Subcutaneous abdominal adipose tissue (tissue), 5 donors: ENCODE measurements around the gene PPARA.
"Not testable (repeated sequence)": the region's sequence is repeated elsewhere in the genome, so short reads cannot be mapped to it uniquely, and the experiment has no call there.

Experiments
- H3K27ac ChIP-seq: one replicate; pipeline ENCODE4 v1.7.0; 2013; ENCODE audit warnings: low read depth, mild to moderate bottlenecking, inconsistent platforms, low read length, moderate library complexity
- H3K27me3 ChIP-seq, 5 donors: one replicate each; pipeline ENCODE4 v1.7.0; 2013; ENCODE audit warnings: low read length in 5 of 5, inconsistent platforms in 1 of 5; ENCODE audit not compliant: control insufficient read depth in 5 of 5, insufficient read depth in 4 of 5
- H3K36me3 ChIP-seq, 5 donors: one replicate each; pipeline ENCODE4 v1.7.0; 2013; ENCODE audit warnings: low read length in 5 of 5; ENCODE audit not compliant: control insufficient read depth in 5 of 5, insufficient read depth in 5 of 5
- H3K4me1 ChIP-seq, 5 donors: one replicate each; pipeline ENCODE4 v1.7.0; 2013; ENCODE audit warnings: low read length in 5 of 5, mild to moderate bottlenecking in 3 of 5, moderate library complexity in 1 of 5; ENCODE audit not compliant: control insufficient read depth in 5 of 5, insufficient read depth in 5 of 5
- H3K4me3 ChIP-seq, 5 donors: one replicate each; pipeline ENCODE4 v1.7.0; 2013; ENCODE audit warnings: low read length in 5 of 5, low read depth in 1 of 5
- H3K9ac ChIP-seq, 5 donors: one replicate each; pipeline ENCODE4 v1.7.0; 2013; ENCODE audit warnings: low read length in 5 of 5, mild to moderate bottlenecking in 4 of 5, moderate library complexity in 3 of 5
- H3K9me3 ChIP-seq, 5 donors: one replicate each; pipeline ENCODE4 v1.7.0; 2013; ENCODE audit warnings: low read length in 5 of 5; ENCODE audit not compliant: control insufficient read depth in 5 of 5
- donor health status: healthy.
- donor health status: healthy.
- donor health status: healthy.
- donor health status: healthy.
- donor health status: healthy.

The PPARA gene

GRCh38 chr22:46183733-46184132 lies 33.4 kb downstream of the PPARA start:
- H3K27ac ChIP-seq = no peak overlapping the region
- no peak overlapping the region for H3K4me3 ChIP-seq
- no peaks in the 10 kb centered on the region for H3K27me3 ChIP-seq
- no peaks in the 10 kb centered on the region for H3K4me1 ChIP-seq
- H3K9ac ChIP-seq = no peak overlapping the region
- peaks cover 15 to 57% (median 32%) of the 10 kb centered on the region in 5 donors for H3K36me3 ChIP-seq
- peaks cover 9 to 20% (median 15%) of the 10 kb centered on the region in 5 donors for H3K9me3 ChIP-seq

GRCh38 chr22:46185283-46185682 lies 35.0 kb downstream of the PPARA start:
- Histone ChIP-seq H3K36me3 (peaks cover 11 to 55% (median 35%) of the 10 kb centered on the region in 5 donors), H3K9me3 (peaks cover 6 to 14% (median 13%) of the 10 kb centered on the region in 5 donors)

GRCh38 chr22:46187862-46188261 lies 37.5 kb downstream of the PPARA start:
- Histone ChIP-seq H3K27me3 (no peaks in the 10 kb centered on the region), H3K9ac (no peak overlapping the region), H3K9me3 (no peaks in the 10 kb centered on the region), H3K36me3 (peaks cover 5 to 36% (median 27%) of the 10 kb centered on the region in 5 donors), H3K4me3 (no peak overlapping the region), H3K27ac (no peak overlapping the region), H3K4me1 (peaks cover 0 to 3% (median 0%) of the 10 kb centered on the region in 5 donors)

More at GRCh38 chr22:46185283-46185682, 35.0 kb downstream of the PPARA start:
- H3K4me3 ChIP-seq = no peak overlapping the region
- no peaks in the 10 kb centered on the region for H3K4me1 ChIP-seq
- no peak overlapping the region for H3K27ac ChIP-seq
- no peak overlapping the region for H3K9ac ChIP-seq
- H3K27me3 ChIP-seq = no peaks in the 10 kb centered on the region

GRCh38 chr22:46192210-46192993 lies 42.1 kb downstream of the PPARA start:
- no peaks in the 10 kb centered on the region for H3K27me3 ChIP-seq
- H3K36me3 ChIP-seq = peaks cover 0 to 17% (median 5%) of the 10 kb centered on the region in 5 donors
- no peak overlapping the region for H3K27ac ChIP-seq
- no peaks in the 10 kb centered on the region for H3K9me3 ChIP-seq
- no peak overlapping the region for H3K4me3 ChIP-seq
- H3K4me1 ChIP-seq = peaks cover 0 to 16% (median 11%) of the 10 kb centered on the region in 5 donors
- H3K9ac ChIP-seq = no peak overlapping the region

- H3K36me3 ChIP-seq = peaks cover 2 to 9% (median 3%) of the 10 kb centered on the region in 5 donors
Measured at GRCh38 chr22:46193898-46194310, 43.6 kb downstream of the PPARA start.

GRCh38 chr22:46195487-46196165 lies 45.3 kb downstream of the PPARA start:
- Histone ChIP-seq H3K4me3 (no peak overlapping the region), H3K27ac (no peak overlapping the region), H3K9ac (no peak overlapping the region), H3K4me1 (peaks cover 0 to 16% (median 11%) of the 10 kb centered on the region in 5 donors), H3K27me3 (no peaks in the 10 kb centered on the region), H3K36me3 (peaks cover 0 to 26% (median 13%) of the 10 kb centered on the region in 5 donors), H3K9me3 (no peaks in the 10 kb centered on the region)

More at GRCh38 chr22:46193898-46194310, 43.6 kb downstream of the PPARA start:
- Histone ChIP-seq H3K4me3 (no peak overlapping the region), H3K9ac (no peak overlapping the region), H3K9me3 (no peaks in the 10 kb centered on the region), H3K27ac (no peak overlapping the region), H3K27me3 (no peaks in the 10 kb centered on the region), H3K4me1 (peaks cover 0 to 16% (median 11%) of the 10 kb centered on the region in 5 donors)

- Histone ChIP-seq H3K4me1 (peaks cover 0 to 16% (median 11%) of the 10 kb centered on the region in 5 donors), H3K9me3 (no peaks in the 10 kb centered on the region), H3K27ac (no peak overlapping the region), H3K4me3 (no peak overlapping the region), H3K36me3 (peaks cover 0 to 31% (median 16%) of the 10 kb centered on the region in 5 donors), H3K27me3 (no peaks in the 10 kb centered on the region), H3K9ac (no peak overlapping the region)
Measured at GRCh38 chr22:46196278-46196677, 46.0 kb downstream of the PPARA start.

- Histone ChIP-seq H3K4me3 (no peak overlapping the region), H3K9ac (no peak overlapping the region), H3K9me3 (no peaks in the 10 kb centered on the region), H3K27ac (no peak overlapping the region), H3K4me1 (peaks cover 0 to 16% (median 11%) of the 10 kb centered on the region in 5 donors), H3K36me3 (peaks cover 0 to 33% (median 19%) of the 10 kb centered on the region in 5 donors), H3K27me3 (no peaks in the 10 kb centered on the region)
Measured at GRCh38 chr22:46198274-46198673, 47.9 kb downstream of the PPARA start.

- Histone ChIP-seq H3K36me3 (peaks cover 0 to 37% (median 24%) of the 10 kb centered on the region in 5 donors), H3K4me1 (peaks cover 0 to 13% (median 8%) of the 10 kb centered on the region in 5 donors)
- H3K27ac ChIP-seq, H3K9ac ChIP-seq, H3K4me3 ChIP-seq, H3K9me3 ChIP-seq, H3K27me3 ChIP-seq: not testable (repeated sequence)
Measured at GRCh38 chr22:46198806-46199205, 48.5 kb downstream of the PPARA start.
